ENCODE results near the gene RASGEF1B. TPM values are rescaled to one million over a fixed set of nuclear protein-coding genes. Genes with fewer than 3 reads are reported as not detected.

Gene RASGEF1B
- polyA plus RNA-seq, 1 experiment: not detected

- TF ChIP-seq CTCF (IDR thresholded peaks at IDR 0.05; ENCODE audit: low read depth, low read length): no peak
- no peaks in the 10 kb centered on the region for H3K9me3 ChIP-seq (ENCODE audit: control insufficient read depth, insufficient read depth, low read length)
- H3K27me3 ChIP-seq (ENCODE audit: control insufficient read depth, insufficient read depth, low read length): no peaks in the 10 kb centered on the region
- H3K4me3 ChIP-seq (ENCODE audit: low read depth, low read length): no peak overlapping the region
- POLR2A ChIA-PET: no interaction called here
- DNase-seq (ENCODE audit: low read depth, low spot score): no peak
- CTCF ChIA-PET: no interaction called here
- no peak overlapping the region for H3K27ac ChIP-seq (ENCODE audit: low read depth, low read length)
Observed at GRCh38 chr4:81516241-81516640, 44.5 kb upstream of the RASGEF1B start.

GRCh38 chr4:81512757-81513501, 41.2 kb upstream of the RASGEF1B start:
- CTCF ChIA-PET: interaction anchor here (0.6 to 0.9 kb wide), 2 partner anchors 10 to 755 kb away, joined by 5 read pairs; no protein-coding TSS in a partner anchor
- H3K27ac ChIP-seq (ENCODE audit: low read depth, low read length): no peak overlapping the region
- no peak overlapping the region for H3K4me3 ChIP-seq (ENCODE audit: low read depth, low read length)
- DNase-seq (ENCODE audit: low read depth, low spot score): no peak
- POLR2A ChIA-PET: no interaction called here
- H3K9me3 ChIP-seq (ENCODE audit: control insufficient read depth, insufficient read depth, low read length): no peaks in the 10 kb centered on the region
- peaks cover 5% of the 10 kb centered on the region for H3K27me3 ChIP-seq (ENCODE audit: control insufficient read depth, insufficient read depth, low read length)
- no peak for TF ChIP-seq CTCF (IDR thresholded peaks at IDR 0.05; ENCODE audit: low read depth, low read length)

GRCh38 chr4:81512001-81512756, 40.5 kb upstream of the RASGEF1B start:
- POLR2A ChIA-PET: no interaction called here
- CTCF ChIA-PET: interaction anchor here (0.9 kb wide), 1 partner anchor 11 kb away, joined by 5 read pairs; no protein-coding TSS in a partner anchor
- peaks cover 5% of the 10 kb centered on the region for H3K27me3 ChIP-seq (ENCODE audit: control insufficient read depth, insufficient read depth, low read length)
- no peak overlapping the region for H3K27ac ChIP-seq (ENCODE audit: low read depth, low read length)
- no peaks in the 10 kb centered on the region for H3K9me3 ChIP-seq (ENCODE audit: control insufficient read depth, insufficient read depth, low read length)
- no peak overlapping the region for H3K4me3 ChIP-seq (ENCODE audit: low read depth, low read length)
- DNase-seq (ENCODE audit: low read depth, low spot score): no peak
- TF ChIP-seq CTCF (IDR thresholded peaks at IDR 0.05; ENCODE audit: low read depth, low read length): no peak

GRCh38 chr4:81510643-81511178, 39.0 kb upstream of the RASGEF1B start:
- Histone ChIP-seq H3K9me3 (ENCODE audit: control insufficient read depth, insufficient read depth, low read length) (no peaks in the 10 kb centered on the region), H3K27me3 (ENCODE audit: control insufficient read depth, insufficient read depth, low read length) (peaks cover 5% of the 10 kb centered on the region), H3K27ac (ENCODE audit: low read depth, low read length) (no peak overlapping the region), H3K4me3 (ENCODE audit: low read depth, low read length) (no peak overlapping the region)
- POLR2A ChIA-PET: no interaction called here
- no peak for DNase-seq (ENCODE audit: low read depth, low spot score)
- no peak for TF ChIP-seq CTCF (IDR thresholded peaks at IDR 0.05; ENCODE audit: low read depth, low read length)
- CTCF ChIA-PET: interaction anchor here (1.5 kb wide), 1 partner anchor 43 kb away, joined by 4 read pairs; no protein-coding TSS in a partner anchor

- CTCF ChIA-PET: interaction anchor here (1.5 kb wide), 1 partner anchor 42 kb away, joined by 4 read pairs; no protein-coding TSS in a partner anchor
Observed at GRCh38 chr4:81509822-81510221, 38.1 kb upstream of the RASGEF1B start.

More at GRCh38 chr4:81509822-81510221, 38.1 kb upstream of the RASGEF1B start:
- TF ChIP-seq CTCF (IDR thresholded peaks at IDR 0.05; ENCODE audit: low read depth, low read length): no peak
- Histone ChIP-seq H3K27me3 (ENCODE audit: control insufficient read depth, insufficient read depth, low read length) (peaks cover 5% of the 10 kb centered on the region), H3K9me3 (ENCODE audit: control insufficient read depth, insufficient read depth, low read length) (no peaks in the 10 kb centered on the region), H3K4me3 (ENCODE audit: low read depth, low read length) (no peak overlapping the region), H3K27ac (ENCODE audit: low read depth, low read length) (no peak overlapping the region)
- POLR2A ChIA-PET: no interaction called here
- DNase-seq (ENCODE audit: low read depth, low spot score): no peak
